Activated CD4-positive, alpha-beta T cell treated with anti-CD3 and anti-CD28 coated beads for 36 hours (primary cell): ENCODE data around the gene RAET1L. TPM values are rescaled to one million over a fixed set of nuclear protein-coding genes. Genes with fewer than 3 reads are reported as not detected.
"Not testable (repeated sequence)": the region's sequence is repeated elsewhere in the genome, so short reads cannot be mapped to it uniquely, and the experiment has no call there.

ENCODE experiments used
- ATAC-seq: fragments of 200-7000 bp; cut with Tn5 transposase; one replicate; pipeline ENCODE4 v1.10.0; 2021; ENCODE audit warnings: mild to moderate bottlenecking, moderate library complexity
- CTCF ChIA-PET: fragments of 350-600 bp; sonication (Branson Sonifier 250); formaldehyde crosslinking; loops from one replicate; lab custom pipeline; 2021; ENCODE audit warnings: antibody characterized with exemption; lab: Charles Lee
- POLR2A ChIA-PET: fragments of 350-600 bp; sonication (Branson Sonifier 250); formaldehyde crosslinking; loops from one replicate; lab custom pipeline; 2021; ENCODE audit warnings: antibody characterized with exemption, inconsistent platforms; lab: Charles Lee
- DNase-seq: peaks from one replicate; pipeline ENCODE4 v3.0.0-alpha.2; 2020
- H3K27ac Mint-ChIP-seq: one replicate; pipeline ENCODE4 v1.8.0; 2021; ENCODE audit warnings: mixed read lengths
- H3K27me3 Mint-ChIP-seq: one replicate; pipeline ENCODE4 v1.8.0; 2021; ENCODE audit warnings: mixed read lengths
- H3K36me3 Mint-ChIP-seq: one replicate; pipeline ENCODE4 v1.8.0; 2021; ENCODE audit warnings: low read depth, mixed read lengths
- H3K4me1 Mint-ChIP-seq: one replicate; pipeline ENCODE4 v1.8.0; 2021; ENCODE audit warnings: mixed read lengths
- H3K4me3 Mint-ChIP-seq: one replicate; pipeline ENCODE4 v1.8.0; 2021; ENCODE audit warnings: mild to moderate bottlenecking, moderate library complexity, mixed read lengths
- H3K9me3 Mint-ChIP-seq: one replicate; pipeline ENCODE4 v1.8.0; 2021; ENCODE audit warnings: low read depth, mixed read lengths
- intact Hi-C, 2 experiments: fragments of 100-400 bp; cut with DNase I in 1 of 2; cut with micrococcal nuclease in 1 of 2; formaldehyde crosslinking; loops; one replicate each; pipeline versions ENCODE4 v1.14.2 to v1.15.1; 2022 to 2024; cut with DNase I, micrococcal nuclease
- total RNA-seq, 2 experiments: library from RNA; stranded (reverse); gene quantifications; one replicate each; pipeline ENCODE4 v1.2.3, GENCODE V29; 2021

The RAET1L gene, protein sequence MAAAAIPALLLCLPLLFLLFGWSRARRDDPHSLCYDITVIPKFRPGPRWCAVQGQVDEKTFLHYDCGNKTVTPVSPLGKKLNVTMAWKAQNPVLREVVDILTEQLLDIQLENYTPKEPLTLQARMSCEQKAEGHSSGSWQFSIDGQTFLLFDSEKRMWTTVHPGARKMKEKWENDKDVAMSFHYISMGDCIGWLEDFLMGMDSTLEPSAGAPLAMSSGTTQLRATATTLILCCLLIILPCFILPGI
- total RNA-seq: not detected

GRCh38 chr6:150025201-150025917 is at the start of gene RAET1L:
Gene RAET1L, minus strand, starts transcription at chr6:150025532. Its CDS starts 61 bp downstream, at chr6:150025471.
- no peaks in the 10 kb centered on the region for H3K36me3 Mint-ChIP-seq
- peaks cover 57% of the 10 kb centered on the region for H3K27me3 Mint-ChIP-seq
- no peaks in the 10 kb centered on the region for H3K9me3 Mint-ChIP-seq
- intact Hi-C loops: no loop called here
- H3K4me1 Mint-ChIP-seq: peaks cover 17% of the 10 kb centered on the region
- DNase-seq (peak; percentile 68), ATAC-seq (peak; percentile 98)
- ChIA-PET CTCF (interaction anchor here (0.7 kb wide), 1 partner anchor 86 kb away, joined by 3 read pairs; no protein-coding TSS in a partner anchor), POLR2A (no interaction called here)
- no peak within 1 kb of the TSS for H3K4me3 Mint-ChIP-seq
- no peak within 1 kb of the TSS for H3K27ac Mint-ChIP-seq

- peaks cover 32% of the 10 kb centered on the region for H3K27me3 Mint-ChIP-seq
- H3K4me3 Mint-ChIP-seq: no peak overlapping the region
- H3K4me1 Mint-ChIP-seq: peaks cover 22% of the 10 kb centered on the region
- ChIA-PET POLR2A (no interaction called here), CTCF (interaction anchor here (0.6 kb wide), 1 partner anchor 123 kb away, joined by 3 read pairs; no protein-coding TSS in a partner anchor)
- no peaks in the 10 kb centered on the region for H3K9me3 Mint-ChIP-seq
- H3K27ac Mint-ChIP-seq: no peak overlapping the region
- no peaks in the 10 kb centered on the region for H3K36me3 Mint-ChIP-seq
- ATAC-seq (no peak), DNase-seq (no peak)
- intact Hi-C loops: loop anchor here in 1 of 2 experiments (10.0 kb wide), 1 partner anchor 170 kb away; no protein-coding TSS in a partner anchor
Observed at GRCh38 chr6:150075034-150075421, 49.7 kb upstream of the RAET1L start.

DNA sequence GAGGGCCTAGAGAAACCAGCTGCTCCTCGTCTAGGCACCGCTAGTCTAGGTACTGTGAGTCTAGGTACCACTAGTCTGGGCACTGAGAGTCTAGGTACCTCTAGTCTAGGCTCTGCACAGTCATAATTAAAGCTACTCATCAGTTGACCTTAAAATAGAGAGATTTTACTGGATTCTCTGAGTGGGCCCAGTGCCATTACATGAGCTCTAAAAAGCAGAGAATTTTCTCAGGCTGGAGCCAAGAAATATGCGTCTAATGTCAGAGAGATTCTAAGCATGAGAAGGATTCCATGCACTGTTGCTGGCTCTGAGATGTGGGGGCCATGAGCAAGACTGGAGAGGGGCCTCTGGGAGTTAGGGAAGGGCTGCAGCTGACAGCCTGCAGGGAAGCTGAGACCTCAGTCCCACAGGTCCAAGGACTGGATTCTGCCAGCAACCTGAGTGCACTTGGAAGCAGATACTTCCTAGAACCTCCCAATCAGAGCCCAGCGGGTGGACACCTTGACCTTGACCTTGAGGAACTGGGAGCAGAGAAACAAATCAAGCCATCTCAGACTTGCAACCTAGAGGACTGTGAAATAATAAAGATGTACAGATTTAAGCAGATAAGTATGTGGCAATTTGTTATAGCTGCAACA is 49.2 kb upstream of the RAET1L start:
- CTCF ChIA-PET: interaction anchor here (0.6 kb wide), 2 partner anchors 123 to 236 kb away, joined by 3 read pairs; no protein-coding TSS in a partner anchor
- Mint-ChIP-seq H3K4me1 (peaks cover 17% of the 10 kb centered on the region), H3K27me3 (peaks cover 32% of the 10 kb centered on the region)
- POLR2A ChIA-PET, H3K36me3 Mint-ChIP-seq, H3K9me3 Mint-ChIP-seq, H3K27ac Mint-ChIP-seq, DNase-seq, ATAC-seq, H3K4me3 Mint-ChIP-seq: not testable (repeated sequence)
- intact Hi-C loops: loop anchor here in 1 of 2 experiments (10.0 kb wide), 1 partner anchor 170 kb away; no protein-coding TSS in a partner anchor

DNA sequence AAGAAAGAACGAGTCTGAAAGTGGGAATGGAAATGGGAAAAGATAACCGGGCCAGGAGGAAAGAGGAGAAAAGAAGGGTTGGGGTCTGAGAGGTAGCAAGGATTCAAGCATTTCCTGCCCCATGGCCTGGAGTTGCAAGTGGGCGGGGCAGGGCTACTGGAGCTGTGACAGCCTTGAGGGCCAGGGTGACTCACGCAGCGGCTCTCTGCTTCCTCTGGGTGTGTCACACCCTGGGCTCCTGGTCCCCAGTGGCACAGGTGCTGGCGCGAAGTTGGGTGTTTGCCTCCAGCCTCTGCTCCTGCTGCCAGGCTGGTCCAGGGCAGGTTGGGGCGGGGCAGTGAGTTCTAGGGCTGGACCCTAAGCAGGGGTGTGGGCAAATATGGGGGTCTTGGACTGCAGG is 46.9 kb upstream of the RAET1L start:
- Mint-ChIP-seq H3K36me3 (no peaks in the 10 kb centered on the region), H3K27me3 (peaks cover 24% of the 10 kb centered on the region), H3K4me3 (no peak overlapping the region)

DNA sequence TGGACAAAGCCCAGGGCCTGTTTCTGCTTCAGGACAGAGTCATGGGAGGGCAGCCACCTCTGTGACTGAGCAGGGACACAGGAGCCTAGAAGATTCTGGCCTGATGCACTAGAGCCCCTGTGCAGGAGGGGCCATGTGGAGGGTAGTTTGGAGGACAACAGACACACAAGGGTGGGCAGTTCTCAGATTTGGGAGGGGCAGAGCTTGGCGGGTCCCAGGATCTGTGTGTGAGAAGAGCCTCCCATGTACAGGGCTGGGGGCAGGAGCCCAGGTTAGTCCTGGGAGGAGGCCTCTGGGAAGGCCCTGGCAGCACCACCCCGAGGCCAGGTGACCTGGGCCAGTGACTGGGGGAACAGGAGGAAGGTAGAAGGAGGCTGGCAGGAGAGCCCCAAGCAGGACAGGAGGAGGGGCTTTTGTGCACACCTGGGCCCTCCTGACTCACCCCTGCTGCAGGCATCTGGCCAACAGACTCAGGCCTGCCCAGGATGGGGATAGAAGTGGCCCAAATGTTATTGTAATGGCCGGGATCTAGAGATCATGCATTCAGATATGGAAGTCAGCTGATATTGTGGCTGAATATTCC is 45.0 kb upstream of the RAET1L start:
- intact Hi-C loops: loop anchor here (2.0 to 10.0 kb wide), 2 partner anchors 174 to 264 kb away; no protein-coding TSS in a partner anchor
- Mint-ChIP-seq H3K4me1 (peaks cover 9% of the 10 kb centered on the region), H3K4me3 (no peak overlapping the region), H3K9me3 (no peaks in the 10 kb centered on the region), H3K36me3 (no peaks in the 10 kb centered on the region), H3K27ac (no peak overlapping the region), H3K27me3 (peaks cover 26% of the 10 kb centered on the region)
- no peak for ATAC-seq
- ChIA-PET CTCF (interaction anchor here (0.6 to 2.1 kb wide), 26 partner anchors 9 to 761 kb away, joined by 3 to 24 read pairs (median 4); no protein-coding TSS in a partner anchor), POLR2A (no interaction called here)
- DNase-seq: no peak

More for the DNA sequence above, 46.9 kb upstream of the RAET1L start:
- intact Hi-C loops: loop anchor here in 1 of 2 experiments (10.0 kb wide), 1 partner anchor 173 kb away; no protein-coding TSS in a partner anchor
- POLR2A ChIA-PET: no interaction called here
- ATAC-seq: peak; percentile 31
- Mint-ChIP-seq H3K9me3 (no peaks in the 10 kb centered on the region), H3K4me1 (peaks cover 17% of the 10 kb centered on the region), H3K27ac (no peak overlapping the region)
- peak; percentile 70 for DNase-seq
- CTCF ChIA-PET: interaction anchor here (0.8 to 2.1 kb wide), 4 partner anchors 9 to 321 kb away, joined by 3 to 8 read pairs (median 6); no protein-coding TSS in a partner anchor

GRCh38 chr6:150069706-150070105 is 44.4 kb upstream of the RAET1L start:
- Mint-ChIP-seq H3K4me3 (no peak overlapping the region), H3K27ac (no peak overlapping the region), H3K27me3 (peaks cover 21% of the 10 kb centered on the region), H3K36me3 (no peaks in the 10 kb centered on the region), H3K4me1 (peaks cover 9% of the 10 kb centered on the region), H3K9me3 (no peaks in the 10 kb centered on the region)
- peak; percentile 19 for DNase-seq
- intact Hi-C loops: loop anchor here (1.0 to 10.0 kb wide), 4 partner anchors 65 to 265 kb away; no protein-coding TSS in a partner anchor
- ChIA-PET POLR2A (no interaction called here), CTCF (interaction anchor here (1.7 to 1.8 kb wide), 2 partner anchors 164 to 293 kb away, joined by 5 to 6 read pairs; no protein-coding TSS in a partner anchor)
- ATAC-seq: no peak

- intact Hi-C loops: loop anchor here in 1 of 2 experiments (1.0 to 2.0 kb wide), 2 partner anchors 64 to 135 kb away; no protein-coding TSS in a partner anchor
- ChIA-PET CTCF (interaction anchor here (0.7 to 1.7 kb wide), 5 partner anchors 14 to 293 kb away, joined by 3 to 5 read pairs (median 4); no protein-coding TSS in a partner anchor), POLR2A (no interaction called here)
- Mint-ChIP-seq H3K4me1 (peaks cover 9% of the 10 kb centered on the region), H3K4me3 (peak within 1 kb of the TSS; percentile 60), H3K27me3 (peaks cover 14% of the 10 kb centered on the region), H3K9me3 (no peaks in the 10 kb centered on the region), H3K36me3 (no peaks in the 10 kb centered on the region), H3K27ac (no peak within 1 kb of the TSS)
- DNase-seq (peak; percentile 88), ATAC-seq (peak; percentile 85)
Observed at GRCh38 chr6:150068720-150069648, 43.7 kb upstream of the RAET1L start, which contains the start of gene ULBP3. Gene ULBP3, minus strand, starts transcription at chr6:150069121. Its CDS starts 55 bp downstream, at chr6:150069066.

- intact Hi-C loops: loop anchor here in 1 of 2 experiments (2.0 kb wide), 1 partner anchor 63 kb away; no protein-coding TSS in a partner anchor
- Mint-ChIP-seq H3K27me3 (peaks cover 10% of the 10 kb centered on the region), H3K4me3 (peak overlapping the region; percentile 60), H3K27ac (no peak overlapping the region), H3K36me3 (no peaks in the 10 kb centered on the region), H3K4me1 (peaks cover 9% of the 10 kb centered on the region), H3K9me3 (no peaks in the 10 kb centered on the region)
- peak; percentile 16 for DNase-seq
- POLR2A ChIA-PET: no interaction called here
- CTCF ChIA-PET: interaction anchor here (0.7 to 1.6 kb wide), 5 partner anchors 13 to 127 kb away, joined by 3 to 4 read pairs (median 3); no protein-coding TSS in a partner anchor
- ATAC-seq: no peak
Observed at GRCh38 chr6:150068151-150068550, 42.8 kb upstream of the RAET1L start.

GRCh38 chr6:150065083-150065482 is 39.8 kb upstream of the RAET1L start:
- POLR2A ChIA-PET: no interaction called here
- no peak overlapping the region for H3K27ac Mint-ChIP-seq
- no peak overlapping the region for H3K4me3 Mint-ChIP-seq
- CTCF ChIA-PET: no interaction called here
- H3K36me3 Mint-ChIP-seq: no peaks in the 10 kb centered on the region
- H3K4me1 Mint-ChIP-seq: peaks cover 7% of the 10 kb centered on the region
- peaks cover 4% of the 10 kb centered on the region for H3K27me3 Mint-ChIP-seq
- intact Hi-C loops: no loop called here
- ATAC-seq: no peak
- H3K9me3 Mint-ChIP-seq: no peaks in the 10 kb centered on the region
- no peak for DNase-seq

DNA sequence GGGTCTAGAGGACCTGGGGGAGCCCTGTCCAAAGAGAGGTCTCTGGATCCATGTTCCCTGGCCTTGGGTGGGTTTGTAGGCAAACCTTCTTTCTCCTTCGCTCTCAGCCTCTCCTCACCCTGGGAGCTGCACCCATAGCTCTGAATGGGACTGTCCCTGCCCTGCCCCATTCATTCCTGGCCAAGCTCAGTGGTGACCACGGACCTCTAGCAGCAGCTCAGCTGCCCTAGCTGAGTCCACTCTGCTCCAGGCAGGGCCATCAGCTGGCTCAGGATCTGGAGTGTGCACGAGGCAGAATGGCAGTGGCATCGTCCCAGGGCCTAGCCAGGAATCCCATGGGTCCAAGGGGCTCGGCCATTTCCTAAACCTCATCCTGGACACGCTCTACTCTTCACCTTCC is 38.3 kb upstream of the RAET1L start:
- DNase-seq (no peak), ATAC-seq (no peak)
- ChIA-PET POLR2A (no interaction called here), CTCF (no interaction called here)
- no peaks in the 10 kb centered on the region for H3K9me3 Mint-ChIP-seq
- H3K36me3 Mint-ChIP-seq: no peaks in the 10 kb centered on the region
- peaks cover 10% of the 10 kb centered on the region for H3K27me3 Mint-ChIP-seq
- no peak overlapping the region for H3K27ac Mint-ChIP-seq
- no peak overlapping the region for H3K4me3 Mint-ChIP-seq
- peaks cover 8% of the 10 kb centered on the region for H3K4me1 Mint-ChIP-seq
- intact Hi-C loops: no loop called here
